HG03378 (cell line): ENCODE data around the gene ASCL3.
"Not testable (repeated sequence)": the region's sequence is repeated elsewhere in the genome, so short reads cannot be mapped to it uniquely, and the experiment has no call there.

Experiments used
- ATAC-seq: cut with Tn5 transposase; IDR thresholded peaks from one replicate; pipeline ENCODE4 v1.9.1; 2021; ENCODE audit warnings: mild to moderate bottlenecking, moderate library complexity; ENCODE audit not compliant: unreplicated experiment

The ASCL3 gene

GRCh38 chr11:8911029-8911823 is 31.6 kb downstream of the ASCL3 start, which contains the start of gene AKIP1:
Gene AKIP1, plus strand, starts transcription at chr11:8911189. Its CDS starts 261 bp downstream, at chr11:8911450.
- no peak for ATAC-seq

GRCh38 chr11:8910649-8911026 is 32.2 kb downstream of the ASCL3 start:
- no peak for ATAC-seq

GRCh38 chr11:8908099-8908498 is 34.7 kb downstream of the ASCL3 start:
- ATAC-seq: no peak

DNA sequence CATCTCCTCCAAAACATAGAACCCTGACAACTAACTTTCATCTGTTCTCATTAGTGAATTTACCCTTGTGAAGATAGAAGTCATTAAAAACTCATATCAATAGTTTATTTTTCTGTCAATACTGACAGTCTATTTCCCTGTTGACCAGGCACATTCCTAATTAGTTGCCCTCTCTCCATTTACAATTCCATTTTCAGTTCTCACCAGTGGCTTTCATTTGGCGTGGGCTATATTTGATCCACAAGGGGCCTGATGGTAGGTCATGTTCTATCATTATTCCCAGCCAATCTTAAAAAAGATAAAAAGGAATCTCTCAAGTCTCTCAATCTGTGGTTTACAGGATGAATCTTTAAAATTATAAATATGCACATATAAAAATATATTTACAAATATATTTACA is 35.7 kb downstream of the ASCL3 start:
- ATAC-seq: no peak

DNA sequence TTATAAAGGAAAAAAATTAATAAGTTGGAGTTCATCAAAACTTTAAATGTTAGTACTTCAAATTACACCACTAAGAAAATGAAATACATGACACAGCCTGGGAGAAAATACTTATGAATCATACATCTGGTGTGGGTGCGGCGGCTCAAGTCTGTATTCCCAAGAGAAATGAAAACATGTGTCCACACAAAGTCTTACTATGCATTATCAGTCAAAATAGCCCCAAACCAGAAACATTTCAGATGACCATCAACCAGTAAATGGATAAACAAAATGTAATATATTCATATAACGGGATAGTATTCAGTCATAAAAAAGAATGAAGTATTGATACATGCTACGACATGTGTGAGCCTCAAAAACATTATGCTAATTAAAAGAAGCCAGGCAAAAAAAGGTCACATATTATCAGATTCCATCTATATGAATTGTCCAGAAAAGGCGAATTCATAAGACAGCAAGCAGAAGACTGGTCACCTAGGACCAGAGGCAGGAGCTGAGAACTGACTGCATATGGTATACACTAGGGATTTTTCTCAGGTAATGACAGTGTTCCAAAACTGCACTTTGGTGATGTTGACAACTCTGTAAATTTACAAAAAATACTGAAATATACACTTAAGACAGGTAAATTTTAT is 37.2 kb downstream of the ASCL3 start:
- no peak for ATAC-seq

DNA sequence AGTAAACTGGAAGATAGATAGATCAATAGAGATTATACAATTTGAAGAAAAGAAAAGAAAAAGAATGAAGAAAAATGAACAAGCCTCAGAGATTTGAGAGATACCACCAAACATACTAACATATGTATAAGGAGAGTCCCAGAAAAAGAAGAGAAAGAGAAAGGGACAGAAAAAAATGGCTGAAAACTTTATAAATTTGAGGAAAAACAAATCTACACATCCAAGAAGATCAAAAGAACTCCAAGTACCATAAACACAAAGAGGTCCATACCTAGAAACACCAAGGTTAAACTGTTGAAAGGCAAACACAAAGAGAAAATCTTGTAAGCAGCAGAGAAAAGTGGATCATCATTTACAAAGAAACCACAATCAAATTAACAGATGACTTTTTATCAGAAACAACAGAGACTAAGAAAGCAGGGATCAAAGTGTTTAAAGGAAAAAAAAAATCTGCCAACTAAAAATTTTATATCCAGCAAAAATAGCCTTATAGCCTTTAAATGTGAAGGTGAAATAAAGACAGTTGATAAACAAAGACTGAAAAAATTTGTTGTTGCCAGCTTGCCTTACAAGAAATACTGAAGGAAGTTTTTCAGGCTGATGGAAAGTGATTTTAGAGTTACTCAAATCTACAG is 43.6 kb downstream of the ASCL3 start:
- no peak for ATAC-seq

DNA sequence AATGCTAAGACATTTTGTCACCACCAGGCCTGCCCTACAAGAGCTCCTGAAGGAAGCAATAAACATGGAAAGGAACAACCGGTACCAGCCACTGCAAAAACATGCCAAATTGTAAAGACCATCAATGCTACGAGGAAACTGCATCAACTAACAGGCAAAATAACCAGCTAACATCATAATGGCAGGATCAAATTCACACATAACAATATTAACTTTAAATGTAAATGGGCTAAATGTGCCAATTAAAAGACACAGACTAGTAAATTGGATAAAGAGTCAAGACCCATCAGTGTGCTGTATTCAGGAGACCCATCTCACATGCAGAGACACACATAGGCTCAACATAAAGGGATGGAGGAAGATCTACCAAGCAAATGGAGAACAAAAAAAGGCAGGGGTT is 51.6 kb downstream of the ASCL3 start:
- ATAC-seq: not testable (repeated sequence)
